HepG2 (cell line): ENCODE data around the gene CKAP2L. TPM values are rescaled to one million over a fixed set of nuclear protein-coding genes. Genes with fewer than 3 reads are reported as not detected.

Experiments
- HIVEP1 ChIP-seq: sonication (generic); formaldehyde crosslinking; IDR thresholded peaks from 2 replicates; pipeline ENCODE4 v1.4.0; 2020; ENCODE audit warnings: mild to moderate bottlenecking, missing genetic modification reagents
- KDM1A ChIP-seq: IDR thresholded peaks from 2 replicates; pipeline ENCODE4 v1.6.1; 2016; ENCODE audit warnings: missing compliant biosample characterization
- MAFG ChIP-seq: sonication (generic); formaldehyde crosslinking; IDR thresholded peaks from 2 replicates; pipeline ENCODE4 v1.5.1; 2020; ENCODE audit warnings: mild to moderate bottlenecking, missing genetic modification reagents
- NCOA1 ChIP-seq: sonication (generic); formaldehyde crosslinking; IDR thresholded peaks from 2 replicates; pipeline ENCODE4 v1.9.0; 2021; ENCODE audit warnings: missing genetic modification reagents
- NFIC ChIP-seq: IDR thresholded peaks from 2 replicates; pipeline ENCODE4 v1.6.1; 2012; ENCODE audit warnings: mild to moderate bottlenecking, low read length, inconsistent platforms
- RFXANK ChIP-seq: IDR thresholded peaks from 2 replicates; pipeline ENCODE4 v1.6.1; 2016
- SALL1 ChIP-seq: sonication (generic); formaldehyde crosslinking; IDR thresholded peaks from 2 replicates; pipeline ENCODE4 v1.8.0; 2022; ENCODE audit warnings: mild to moderate bottlenecking, missing genetic modification reagents
- SUZ12 ChIP-seq: fragments of 150-350 bp; IDR thresholded peaks from 2 replicates; pipeline ENCODE4 v1.6.1; 2014; ENCODE audit warnings: low read depth, low read length
- TCF7L2 ChIP-seq: IDR thresholded peaks from 2 replicates; pipeline ENCODE4 v1.6.1; 2011; ENCODE audit warnings: mild to moderate bottlenecking, low read depth, low read length, moderate library complexity
- ZNF256 ChIP-seq: sonication (generic); formaldehyde crosslinking; conservative IDR thresholded peaks from 2 replicates; pipeline ENCODE4 v1.4.0; 2020; ENCODE audit warnings: missing genetic modification reagents
- ZNF614 ChIP-seq: IDR thresholded peaks from 2 replicates; pipeline ENCODE4 v1.6.1; 2018; ENCODE audit warnings: missing biosample characterization, missing genetic modification reagents, inconsistent platforms, borderline replicate concordance
- polyA plus RNA-seq, 8 experiments: library from polyadenylated mRNA; depleted of rRNA in 3 of 8; stranded (reverse) in 7 of 8; unstranded in 1 of 8; fragments of >200 nt; fragmentation: Illumina TruSeq in 4 of 8; extraction: Trizol in 4 of 8; gene quantifications; 2 replicates each; pipeline versions ENCODE4 v1.2.1 to v1.2.3, GENCODE V29; 2011 to 2016; ENCODE audit warnings: low read depth in 4 of 8, missing spikeins in 1 of 8, mixed read lengths in 1 of 8; ENCODE audit not compliant: insufficient read depth in 1 of 8
- total RNA-seq, 5 experiments: library from RNA; depleted of rRNA; stranded (reverse); fragments of >200 nt; fragmentation: Illumina TruSeq; extraction: Trizol; gene quantifications; 2 replicates each; pipeline ENCODE4 v1.2.3, GENCODE V29; 2016; ENCODE audit warnings: low read depth in 1 of 5
- TF ChIP-seq, protein P1 (sequence below): sonication (generic); formaldehyde crosslinking; IDR thresholded peaks from 2 replicates; pipeline ENCODE4 v1.9.0; 2021; ENCODE audit warnings: mild to moderate bottlenecking, missing genetic modification reagents
- TF ChIP-seq, protein P2 (sequence below): IDR thresholded peaks from 2 replicates; pipeline ENCODE4 v1.6.1; 2016; ENCODE audit warnings: low read depth, control low read depth
- TF ChIP-seq, protein P3 (sequence below): sonication (generic); formaldehyde crosslinking; IDR thresholded peaks from 2 replicates; pipeline ENCODE4 v1.5.1; 2020; ENCODE audit warnings: missing genetic modification reagents, mild to moderate bottlenecking, borderline replicate concordance
- TF ChIP-seq, protein P4 (sequence below): sonication (generic); formaldehyde crosslinking; conservative IDR thresholded peaks from 2 replicates; pipeline ENCODE4 v1.4.0; 2020; ENCODE audit warnings: missing genetic modification reagents
- TF ChIP-seq, protein P5 (sequence below): sonication (generic); formaldehyde crosslinking; IDR thresholded peaks from 2 replicates; pipeline ENCODE4 v1.4.0; 2020; ENCODE audit warnings: missing genetic modification reagents

Gene CKAP2L
- total and polyA plus RNA-seq, 2 of the 13 experiments (the other 11 are each of a cell fraction or from before 2014, with no cell fraction given) = 7.1 to 9.5 TPM

DNA sequence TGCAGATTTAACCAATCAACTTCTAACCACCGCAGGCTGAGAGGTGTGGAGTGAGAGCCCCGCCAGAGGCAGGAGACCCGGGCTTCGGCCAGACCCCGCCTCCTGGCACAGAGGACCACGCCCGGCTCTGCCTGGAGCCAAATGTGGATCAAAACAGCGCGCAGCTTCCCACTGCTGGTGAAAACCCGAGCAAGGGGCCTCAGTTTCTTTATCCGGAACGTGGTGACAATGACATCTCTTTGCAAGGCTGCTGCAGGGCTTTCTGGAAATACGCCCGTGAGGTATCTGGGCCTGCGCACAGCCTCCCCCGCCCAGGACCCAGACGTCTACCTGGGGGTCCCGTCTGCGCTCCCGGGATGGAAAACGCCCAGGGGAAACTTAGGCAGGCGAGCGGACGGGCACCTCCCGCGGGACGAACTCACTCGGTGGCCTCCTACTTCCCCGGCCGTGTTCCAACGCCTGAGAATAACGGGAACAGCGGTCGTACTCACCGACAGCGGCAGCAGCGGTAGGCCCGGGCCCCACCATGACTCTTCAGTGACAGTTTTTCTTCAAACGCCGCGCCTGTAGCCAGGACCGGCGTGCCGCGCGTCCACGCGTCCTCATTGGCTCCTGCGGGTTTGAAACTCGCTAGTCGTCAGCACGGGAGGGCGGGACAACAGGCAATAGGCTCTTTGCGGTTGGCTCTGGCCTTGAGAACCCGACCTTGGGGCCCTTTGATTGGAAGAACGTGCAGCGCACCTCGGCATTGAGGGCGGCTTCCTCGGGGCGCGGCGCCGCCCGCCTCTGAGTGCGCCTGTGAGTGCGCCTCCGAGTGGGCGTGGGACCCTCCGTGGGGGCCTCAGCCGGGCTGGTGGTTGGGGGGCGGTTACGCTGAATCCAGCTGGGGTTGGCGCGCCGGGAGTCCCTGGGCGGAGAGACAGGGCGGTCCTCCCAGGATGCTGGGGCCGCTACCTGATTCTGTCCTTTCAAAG is at the start of gene CKAP2L (continued):
- TF ChIP-seq, protein P1, sequence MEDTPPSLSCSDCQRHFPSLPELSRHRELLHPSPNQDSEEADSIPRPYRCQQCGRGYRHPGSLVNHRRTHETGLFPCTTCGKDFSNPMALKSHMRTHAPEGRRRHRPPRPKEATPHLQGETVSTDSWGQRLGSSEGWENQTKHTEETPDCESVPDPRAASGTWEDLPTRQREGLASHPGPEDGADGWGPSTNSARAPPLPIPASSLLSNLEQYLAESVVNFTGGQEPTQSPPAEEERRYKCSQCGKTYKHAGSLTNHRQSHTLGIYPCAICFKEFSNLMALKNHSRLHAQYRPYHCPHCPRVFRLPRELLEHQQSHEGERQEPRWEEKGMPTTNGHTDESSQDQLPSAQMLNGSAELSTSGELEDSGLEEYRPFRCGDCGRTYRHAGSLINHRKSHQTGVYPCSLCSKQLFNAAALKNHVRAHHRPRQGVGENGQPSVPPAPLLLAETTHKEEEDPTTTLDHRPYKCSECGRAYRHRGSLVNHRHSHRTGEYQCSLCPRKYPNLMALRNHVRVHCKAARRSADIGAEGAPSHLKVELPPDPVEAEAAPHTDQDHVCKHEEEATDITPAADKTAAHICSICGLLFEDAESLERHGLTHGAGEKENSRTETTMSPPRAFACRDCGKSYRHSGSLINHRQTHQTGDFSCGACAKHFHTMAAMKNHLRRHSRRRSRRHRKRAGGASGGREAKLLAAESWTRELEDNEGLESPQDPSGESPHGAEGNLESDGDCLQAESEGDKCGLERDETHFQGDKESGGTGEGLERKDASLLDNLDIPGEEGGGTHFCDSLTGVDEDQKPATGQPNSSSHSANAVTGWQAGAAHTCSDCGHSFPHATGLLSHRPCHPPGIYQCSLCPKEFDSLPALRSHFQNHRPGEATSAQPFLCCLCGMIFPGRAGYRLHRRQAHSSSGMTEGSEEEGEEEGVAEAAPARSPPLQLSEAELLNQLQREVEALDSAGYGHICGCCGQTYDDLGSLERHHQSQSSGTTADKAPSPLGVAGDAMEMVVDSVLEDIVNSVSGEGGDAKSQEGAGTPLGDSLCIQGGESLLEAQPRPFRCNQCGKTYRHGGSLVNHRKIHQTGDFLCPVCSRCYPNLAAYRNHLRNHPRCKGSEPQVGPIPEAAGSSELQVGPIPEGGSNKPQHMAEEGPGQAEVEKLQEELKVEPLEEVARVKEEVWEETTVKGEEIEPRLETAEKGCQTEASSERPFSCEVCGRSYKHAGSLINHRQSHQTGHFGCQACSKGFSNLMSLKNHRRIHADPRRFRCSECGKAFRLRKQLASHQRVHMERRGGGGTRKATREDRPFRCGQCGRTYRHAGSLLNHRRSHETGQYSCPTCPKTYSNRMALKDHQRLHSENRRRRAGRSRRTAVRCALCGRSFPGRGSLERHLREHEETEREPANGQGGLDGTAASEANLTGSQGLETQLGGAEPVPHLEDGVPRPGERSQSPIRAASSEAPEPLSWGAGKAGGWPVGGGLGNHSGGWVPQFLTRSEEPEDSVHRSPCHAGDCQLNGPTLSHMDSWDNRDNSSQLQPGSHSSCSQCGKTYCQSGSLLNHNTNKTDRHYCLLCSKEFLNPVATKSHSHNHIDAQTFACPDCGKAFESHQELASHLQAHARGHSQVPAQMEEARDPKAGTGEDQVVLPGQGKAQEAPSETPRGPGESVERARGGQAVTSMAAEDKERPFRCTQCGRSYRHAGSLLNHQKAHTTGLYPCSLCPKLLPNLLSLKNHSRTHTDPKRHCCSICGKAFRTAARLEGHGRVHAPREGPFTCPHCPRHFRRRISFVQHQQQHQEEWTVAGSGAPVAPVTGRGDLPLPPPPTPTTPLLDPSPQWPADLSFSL = no peak
- TF ChIP-seq, protein P2, sequence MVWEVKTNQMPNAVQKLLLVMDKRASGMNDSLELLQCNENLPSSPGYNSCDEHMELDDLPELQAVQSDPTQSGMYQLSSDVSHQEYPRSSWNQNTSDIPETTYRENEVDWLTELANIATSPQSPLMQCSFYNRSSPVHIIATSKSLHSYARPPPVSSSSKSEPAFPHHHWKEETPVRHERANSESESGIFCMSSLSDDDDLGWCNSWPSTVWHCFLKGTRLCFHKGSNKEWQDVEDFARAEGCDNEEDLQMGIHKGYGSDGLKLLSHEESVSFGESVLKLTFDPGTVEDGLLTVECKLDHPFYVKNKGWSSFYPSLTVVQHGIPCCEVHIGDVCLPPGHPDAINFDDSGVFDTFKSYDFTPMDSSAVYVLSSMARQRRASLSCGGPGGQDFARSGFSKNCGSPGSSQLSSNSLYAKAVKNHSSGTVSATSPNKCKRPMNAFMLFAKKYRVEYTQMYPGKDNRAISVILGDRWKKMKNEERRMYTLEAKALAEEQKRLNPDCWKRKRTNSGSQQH (CRISPR knock-in tag) = peak; percentile 99
- TF ChIP-seq, protein P3, sequence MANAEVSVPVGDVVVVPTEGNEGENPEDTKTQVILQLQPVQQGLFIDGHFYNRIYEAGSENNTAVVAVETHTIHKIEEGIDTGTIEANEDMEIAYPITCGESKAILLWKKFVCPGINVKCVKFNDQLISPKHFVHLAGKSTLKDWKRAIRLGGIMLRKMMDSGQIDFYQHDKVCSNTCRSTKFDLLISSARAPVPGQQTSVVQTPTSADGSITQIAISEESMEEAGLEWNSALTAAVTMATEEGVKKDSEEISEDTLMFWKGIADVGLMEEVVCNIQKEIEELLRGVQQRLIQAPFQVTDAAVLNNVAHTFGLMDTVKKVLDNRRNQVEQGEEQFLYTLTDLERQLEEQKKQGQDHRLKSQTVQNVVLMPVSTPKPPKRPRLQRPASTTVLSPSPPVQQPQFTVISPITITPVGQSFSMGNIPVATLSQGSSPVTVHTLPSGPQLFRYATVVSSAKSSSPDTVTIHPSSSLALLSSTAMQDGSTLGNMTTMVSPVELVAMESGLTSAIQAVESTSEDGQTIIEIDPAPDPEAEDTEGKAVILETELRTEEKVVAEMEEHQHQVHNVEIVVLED (CRISPR knock-in tag) = peak; percentile 95
- TF ChIP-seq SALL1 (peak; percentile 83), KDM1A (no peak), RFXANK (CRISPR knock-in tag) (no peak), ZNF256 (no peak), NCOA1 (CRISPR knock-in tag) (no peak; the same call in 1 of the 2 replicates), ZNF614 (CRISPR knock-in tag) (no peak), TCF7L2 (no peak), MAFG (CRISPR knock-in tag) (no peak), HIVEP1 (CRISPR knock-in tag) (peak; percentile 69; the same call in 1 of the 2 replicates), SUZ12 (peak; percentile 42; the same call in 1 of the 2 replicates), NFIC (0 out of 2 replicates have a peak, but pooled peaks have one; percentile 15)
- TF ChIP-seq, protein P4, sequence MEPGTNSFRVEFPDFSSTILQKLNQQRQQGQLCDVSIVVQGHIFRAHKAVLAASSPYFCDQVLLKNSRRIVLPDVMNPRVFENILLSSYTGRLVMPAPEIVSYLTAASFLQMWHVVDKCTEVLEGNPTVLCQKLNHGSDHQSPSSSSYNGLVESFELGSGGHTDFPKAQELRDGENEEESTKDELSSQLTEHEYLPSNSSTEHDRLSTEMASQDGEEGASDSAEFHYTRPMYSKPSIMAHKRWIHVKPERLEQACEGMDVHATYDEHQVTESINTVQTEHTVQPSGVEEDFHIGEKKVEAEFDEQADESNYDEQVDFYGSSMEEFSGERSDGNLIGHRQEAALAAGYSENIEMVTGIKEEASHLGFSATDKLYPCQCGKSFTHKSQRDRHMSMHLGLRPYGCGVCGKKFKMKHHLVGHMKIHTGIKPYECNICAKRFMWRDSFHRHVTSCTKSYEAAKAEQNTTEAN = no peak; the same call in 1 of the 2 replicates
- TF ChIP-seq, protein P5, sequence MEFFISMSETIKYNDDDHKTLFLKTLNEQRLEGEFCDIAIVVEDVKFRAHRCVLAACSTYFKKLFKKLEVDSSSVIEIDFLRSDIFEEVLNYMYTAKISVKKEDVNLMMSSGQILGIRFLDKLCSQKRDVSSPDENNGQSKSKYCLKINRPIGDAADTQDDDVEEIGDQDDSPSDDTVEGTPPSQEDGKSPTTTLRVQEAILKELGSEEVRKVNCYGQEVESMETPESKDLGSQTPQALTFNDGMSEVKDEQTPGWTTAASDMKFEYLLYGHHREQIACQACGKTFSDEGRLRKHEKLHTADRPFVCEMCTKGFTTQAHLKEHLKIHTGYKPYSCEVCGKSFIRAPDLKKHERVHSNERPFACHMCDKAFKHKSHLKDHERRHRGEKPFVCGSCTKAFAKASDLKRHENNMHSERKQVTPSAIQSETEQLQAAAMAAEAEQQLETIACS (CRISPR knock-in tag) = no peak
